Measurements from ENCODE around the gene AMER1. TPM values are rescaled to one million over a fixed set of nuclear protein-coding genes. Genes with fewer than 3 reads are reported as not detected.

AMER1 gene
- total and polyA plus RNA-seq, 8 donors: 3.8 to 8.4 (median 7.9) TPM

- ATAC-seq (no peak), DNase-seq (no peak)
- intact Hi-C loops (cut with DNase I): no loop called here
- Histone ChIP-seq H3K27me3 (no peaks in the 10 kb centered on the region), H3K4me1 (no peaks in the 10 kb centered on the region), H3K27ac (no peak overlapping the region), H3K4me3 (no peak overlapping the region), H3K9me3 (no peaks in the 10 kb centered on the region), H3K36me3 (no peaks in the 10 kb centered on the region)
- TF ChIP-seq CTCF (IDR thresholded peaks at IDR 0.05): no peak
These were observed 52.7 kb downstream of the AMER1 start for GRCh38 chrX:64152857-64153256.

GRCh38 chrX:64151911-64152310 lies 53.6 kb downstream of the AMER1 start:
- H3K36me3 ChIP-seq: no peaks in the 10 kb centered on the region
- H3K4me3 ChIP-seq: no peak overlapping the region
- H3K27me3 ChIP-seq: no peaks in the 10 kb centered on the region
- no peaks in the 10 kb centered on the region for H3K9me3 ChIP-seq
- intact Hi-C loops (cut with DNase I): no loop called here
- ATAC-seq (no peak), DNase-seq (no peak)
- TF ChIP-seq CTCF (IDR thresholded peaks at IDR 0.05): no peak
- H3K27ac ChIP-seq: no peak overlapping the region
- no peaks in the 10 kb centered on the region for H3K4me1 ChIP-seq

- Histone ChIP-seq H3K4me1 (no peaks in the 10 kb centered on the region), H3K4me3 (no peak overlapping the region), H3K27ac (no peak overlapping the region), H3K9me3 (no peaks in the 10 kb centered on the region), H3K27me3 (no peaks in the 10 kb centered on the region), H3K36me3 (no peaks in the 10 kb centered on the region)
- intact Hi-C loops (cut with DNase I): no loop called here
- ATAC-seq (no peak), DNase-seq (no peak)
- no peak for TF ChIP-seq CTCF (IDR thresholded peaks at IDR 0.05)
These were observed 54.7 kb downstream of the AMER1 start for GRCh38 chrX:64150775-64151174.

Other genes with a start within 250 kb of the AMER1 start
- under 1 TPM in 1 of 2 donors, not detected in 1; 0.20 TPM for gene ASB12, start 24.9 kb upstream of the AMER1 start, total RNA-seq
- gene ASB12, start 24.9 kb upstream of the AMER1 start, polyA plus RNA-seq (ENCODE audit: insufficient read length in 6 of 6): under 1 TPM; 0.29 to 0.88 (median 0.49) TPM
- 1 to 10 TPM; 2.4 to 2.5 TPM for gene MTMR8, start 189.7 kb upstream of the AMER1 start, total RNA-seq
- gene MTMR8, start 189.7 kb upstream of the AMER1 start, polyA plus RNA-seq (ENCODE audit: insufficient read length in 6 of 6): 1 to 10 TPM; 1.6 to 3.1 (median 2.3) TPM

Measured in left lung (tissue), 10 donors.